Frontal cortex (tissue), 4 donors: ENCODE measurements around the gene KDM3A. TPM values are rescaled to one million over a fixed set of nuclear protein-coding genes. Genes with fewer than 3 reads are reported as not detected.

Source experiments
- DNase-seq, 2 donors: peaks; one replicate each; pipeline ENCODE4 v3.0.0; 2012; ENCODE audit warnings: low spot score in 2 of 2
- FAIRE-seq: peaks from 2 replicates; lab custom pipeline; 2012; peaks lifted over from hg19 to GRCh38; lab: Jason Lieb, UNC
- total RNA-seq: library from RNA; depleted of rRNA; stranded (reverse); fragments of >200 nt; gene quantifications from one replicate; pipeline ENCODE4 v1.2.3, GENCODE V29; 2014
- donor health status: control.
- donor health status: control.
- donor health status: control.

The KDM3A gene
- total RNA-seq, 1 donor from 2014 or later = 19.6 TPM

DNA sequence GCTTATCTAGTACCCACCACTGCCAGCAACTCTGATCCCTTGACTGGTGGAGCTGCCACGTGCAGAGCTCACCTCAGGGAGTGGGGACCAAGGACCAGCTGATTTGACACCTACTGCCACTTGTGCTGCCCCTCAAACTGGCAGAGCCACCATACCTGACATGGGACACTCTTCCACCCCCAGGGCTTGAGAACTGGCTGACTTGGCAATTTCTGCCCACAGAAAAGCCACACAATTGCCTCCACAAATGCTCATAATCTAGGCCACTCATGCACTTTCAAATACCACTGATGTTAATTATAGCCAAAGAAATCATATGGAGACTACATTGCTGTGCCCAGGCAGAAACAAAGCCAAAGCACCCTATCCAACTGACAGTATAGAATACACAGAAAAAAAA lies 11.8 kb upstream of the KDM3A start:
- no peak for DNase-seq
- no peak for FAIRE-seq

DNA sequence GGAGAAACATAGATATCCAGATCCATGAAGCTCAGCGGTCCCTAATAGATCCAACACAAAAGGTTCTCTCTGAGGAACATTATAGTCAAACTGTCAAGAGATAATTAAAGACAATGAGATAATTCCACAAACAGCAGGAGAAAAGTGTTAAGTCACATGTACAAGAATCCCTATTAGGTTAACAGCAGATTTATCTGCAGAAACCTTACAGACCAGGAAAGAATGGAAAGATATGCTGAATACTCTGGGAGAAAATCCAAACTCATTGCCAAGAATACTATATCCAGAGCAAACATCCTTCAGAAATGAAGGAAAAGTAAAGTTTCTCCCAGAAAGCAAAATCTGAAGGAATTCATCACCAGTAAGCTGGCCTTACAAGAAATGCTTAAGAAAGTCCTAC lies 10.8 kb upstream of the KDM3A start:
- DNase-seq (no peak), FAIRE-seq (no peak)

GRCh38 chr2:86433137-86433536 lies 8.0 kb upstream of the KDM3A start:
- no peak for DNase-seq
- FAIRE-seq = no peak

DNA sequence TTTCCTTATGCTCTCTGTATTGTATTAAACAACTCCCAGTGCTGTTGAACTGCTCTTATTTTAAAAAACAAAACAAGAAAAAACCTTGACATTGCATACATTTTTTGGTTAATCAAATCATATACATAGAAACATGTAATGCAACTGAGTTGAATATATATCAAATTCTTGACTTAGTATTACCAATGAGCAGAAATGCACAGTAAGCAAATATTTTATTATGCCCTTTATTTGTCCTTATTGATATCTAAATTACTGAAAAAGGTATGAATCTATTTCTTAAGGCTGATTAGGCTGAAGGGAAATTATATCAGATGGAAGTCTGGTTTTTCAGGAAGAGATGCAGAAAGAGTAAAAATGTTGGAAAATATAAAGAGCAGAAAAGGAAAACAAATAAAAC lies 6.9 kb upstream of the KDM3A start:
- DNase-seq (no peak), FAIRE-seq (no peak)

GRCh38 chr2:86435531-86435930 lies 5.6 kb upstream of the KDM3A start:
- no peak for FAIRE-seq

DNA sequence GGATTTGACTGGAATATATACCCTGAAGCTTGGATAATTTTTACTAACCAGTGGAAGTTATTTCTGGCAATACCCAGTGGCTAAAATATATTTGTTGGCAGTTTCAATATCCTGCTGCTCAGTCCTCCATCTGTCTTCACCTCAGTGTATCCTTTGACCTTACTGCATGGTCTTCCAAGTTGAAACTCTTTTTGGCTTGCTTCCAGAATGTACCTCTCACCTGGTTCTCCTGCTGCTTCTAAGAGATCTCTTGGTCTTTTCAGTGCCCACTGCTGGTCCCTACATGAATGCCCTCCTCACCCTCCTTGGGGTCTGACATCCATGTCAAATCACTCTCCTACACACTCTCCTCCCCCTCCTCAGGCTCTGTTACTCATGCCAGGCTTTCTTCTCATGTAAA lies 4.8 kb upstream of the KDM3A start:
- FAIRE-seq (no peak), DNase-seq (no peak)

More at GRCh38 chr2:86435531-86435930, 5.6 kb upstream of the KDM3A start:
- no peak for DNase-seq

DNA sequence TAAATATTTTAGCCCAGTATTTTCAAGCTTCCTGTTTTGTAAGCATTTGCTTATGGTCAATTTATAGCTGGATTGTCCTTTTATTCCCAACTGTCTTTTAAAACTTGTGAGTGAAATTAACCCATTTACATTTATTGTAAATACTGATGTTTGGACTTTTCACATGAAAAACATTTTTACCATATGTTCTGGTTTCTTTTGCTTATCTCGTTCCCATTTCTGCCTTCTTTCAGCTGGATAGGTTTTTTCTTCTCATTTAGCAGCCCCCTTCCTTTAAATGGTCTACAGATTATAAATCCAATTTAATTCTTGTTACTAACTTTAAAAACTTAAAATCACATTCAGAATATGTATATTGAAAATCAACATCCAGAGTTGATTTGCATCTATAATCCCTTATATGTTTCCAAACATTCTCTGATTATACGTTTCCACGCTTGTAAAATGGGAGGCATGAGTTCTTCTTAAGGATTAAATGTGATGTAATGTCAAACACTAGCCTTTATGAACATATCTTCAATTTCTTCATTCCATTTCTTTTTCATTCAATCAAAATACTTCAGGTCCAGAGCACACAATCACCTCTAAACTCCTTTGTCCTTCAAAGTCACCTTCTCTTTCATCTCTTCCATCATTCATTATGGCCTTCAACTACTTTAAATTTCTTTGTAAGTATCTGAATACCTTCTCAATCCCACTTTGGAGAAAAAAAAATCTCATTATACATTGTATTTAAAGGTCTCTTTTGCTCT lies 1.1 kb upstream of the KDM3A start:
- FAIRE-seq (no peak), DNase-seq (no peak)

DNA sequence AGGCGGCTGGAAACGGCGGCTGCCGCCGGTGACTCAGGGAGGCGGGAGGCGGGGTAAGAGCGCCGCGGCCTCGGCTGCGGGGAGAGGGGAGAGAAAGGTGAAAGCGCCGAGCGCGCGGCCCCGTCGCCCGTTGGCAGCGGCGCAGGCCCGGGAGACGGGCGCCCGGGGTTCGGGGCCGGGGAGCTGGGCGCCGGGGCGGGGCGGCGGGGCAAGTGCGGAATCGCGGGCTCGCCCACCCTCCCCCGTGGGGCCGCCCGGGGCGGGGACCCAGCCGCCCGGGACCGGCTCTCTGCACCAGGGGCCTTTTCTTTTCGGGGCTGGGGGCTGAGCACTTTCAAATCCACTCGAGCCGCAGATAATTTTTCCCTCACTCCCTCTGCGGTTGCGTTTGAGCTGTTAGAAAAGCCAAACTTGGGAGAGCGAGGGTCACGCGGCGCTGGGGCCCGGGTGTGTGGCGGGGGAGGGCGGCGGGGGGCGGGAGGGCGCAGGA lies 266 bp downstream of the KDM3A start:
- FAIRE-seq (no peak), DNase-seq (peak in 1 of 2 donors; percentile 57)

DNA sequence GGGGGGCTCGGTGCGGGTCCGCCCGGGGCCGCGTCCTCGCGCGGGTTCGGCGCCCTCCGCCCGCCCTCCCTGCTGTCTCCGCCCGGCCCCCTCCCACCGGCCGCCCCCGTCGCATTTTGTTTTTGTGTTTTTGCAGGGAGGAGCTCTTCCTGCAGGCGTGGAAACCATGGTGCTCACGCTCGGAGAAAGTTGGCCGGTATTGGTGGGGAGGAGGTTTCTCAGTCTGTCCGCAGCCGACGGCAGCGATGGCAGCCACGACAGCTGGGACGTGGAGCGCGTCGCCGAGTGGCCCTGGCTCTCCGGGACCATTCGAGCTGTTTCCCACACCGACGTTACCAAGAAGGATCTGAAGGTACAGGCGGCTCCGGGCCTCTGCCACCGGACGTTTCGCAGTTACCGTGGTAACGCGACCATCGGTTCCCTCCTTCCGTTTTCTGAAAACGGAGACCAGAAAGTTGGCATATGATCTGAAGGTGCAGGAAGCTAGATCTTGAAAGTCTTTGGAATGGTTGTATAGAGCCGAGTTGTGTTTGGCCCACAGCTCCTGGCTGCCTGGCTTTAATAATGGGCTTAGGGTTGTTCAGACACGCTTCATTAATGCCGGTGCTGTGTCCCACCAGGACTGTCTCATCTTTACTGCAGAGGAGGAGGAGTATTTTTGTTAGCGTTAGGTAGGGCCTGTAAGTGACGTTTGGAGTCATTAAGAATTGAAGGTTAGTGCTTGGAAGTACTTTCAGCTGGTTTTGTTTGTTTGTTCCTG lies 891 bp downstream of the KDM3A start:
- no peak for FAIRE-seq

DNA sequence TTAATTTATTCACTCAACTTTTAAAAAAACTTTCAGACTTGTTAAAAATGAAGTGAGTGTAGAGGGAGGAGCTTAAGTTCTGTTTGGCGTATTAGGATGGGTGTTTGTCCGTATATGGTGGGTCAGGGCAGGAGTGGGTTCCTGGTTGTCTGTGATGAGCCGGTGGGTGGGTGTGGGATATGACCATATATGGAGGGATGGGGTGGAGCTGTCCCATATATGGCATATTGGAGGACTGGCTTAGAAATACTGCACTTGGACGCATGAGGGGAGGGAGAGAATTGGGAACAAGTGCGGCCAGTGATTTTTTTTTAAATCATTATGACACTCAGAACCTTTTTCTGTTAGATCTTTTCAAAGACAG lies 1.5 kb downstream of the KDM3A start:
- DNase-seq (peak; percentile 74 to 77), FAIRE-seq (peak; percentile 63)

More for the DNA sequence above, 891 bp downstream of the KDM3A start:
- peak; percentile 31 to 48 for DNase-seq

DNA sequence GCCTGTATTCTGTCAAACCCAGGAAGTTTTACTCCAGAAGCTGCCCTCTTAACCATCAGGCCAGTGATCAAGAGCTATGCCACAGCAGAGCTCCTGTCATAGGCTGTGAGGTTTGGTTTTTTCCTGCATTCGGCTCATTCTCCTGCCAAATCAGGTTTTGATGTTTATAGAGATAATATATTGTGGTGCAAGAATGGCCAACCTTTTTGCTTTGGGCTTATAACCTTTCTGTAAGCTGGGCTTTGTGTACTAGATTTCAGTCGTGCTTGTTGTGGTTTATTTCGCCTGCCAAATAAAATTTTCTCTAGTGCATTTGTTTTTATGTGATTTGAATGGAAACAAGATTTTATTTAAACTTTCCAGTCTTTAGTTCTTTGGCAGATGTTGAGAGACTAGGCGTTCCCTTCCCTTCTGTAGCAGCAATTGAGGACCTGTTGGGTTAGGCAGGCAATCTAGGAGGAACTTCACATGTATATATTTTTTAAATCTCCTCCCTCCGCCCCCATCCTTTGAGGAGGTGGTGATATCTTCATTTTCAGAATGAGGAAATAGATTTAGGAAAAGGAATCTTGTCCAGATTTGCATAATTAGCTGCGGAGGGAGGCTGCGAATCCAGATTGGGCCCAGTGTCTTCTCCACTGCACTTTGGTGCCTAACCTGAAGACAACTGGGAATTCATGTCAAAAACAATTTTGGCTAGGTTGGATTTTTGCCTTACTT lies 2.6 kb downstream of the KDM3A start:
- FAIRE-seq (no peak), DNase-seq (no peak)

DNA sequence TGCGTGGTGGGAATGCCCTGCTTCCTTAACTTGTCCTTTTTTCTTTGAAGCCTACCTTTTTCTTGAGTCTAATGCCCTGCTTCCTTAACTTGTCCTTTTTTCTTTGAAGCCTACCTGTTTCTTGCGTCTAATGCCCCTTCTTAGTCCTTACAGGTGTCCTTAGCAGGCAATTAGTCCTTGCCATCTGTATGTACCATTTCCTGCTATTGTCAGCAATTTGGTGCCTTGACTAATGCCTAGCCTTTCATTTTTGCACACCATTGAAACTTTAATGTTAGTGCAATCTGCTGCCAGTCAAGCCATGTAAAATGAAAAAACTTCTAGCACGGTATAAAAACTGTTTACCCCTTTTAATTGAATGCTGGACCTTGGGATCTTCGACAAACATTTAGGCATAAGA lies 4.3 kb downstream of the KDM3A start:
- no peak for DNase-seq
- no peak for FAIRE-seq

DNA sequence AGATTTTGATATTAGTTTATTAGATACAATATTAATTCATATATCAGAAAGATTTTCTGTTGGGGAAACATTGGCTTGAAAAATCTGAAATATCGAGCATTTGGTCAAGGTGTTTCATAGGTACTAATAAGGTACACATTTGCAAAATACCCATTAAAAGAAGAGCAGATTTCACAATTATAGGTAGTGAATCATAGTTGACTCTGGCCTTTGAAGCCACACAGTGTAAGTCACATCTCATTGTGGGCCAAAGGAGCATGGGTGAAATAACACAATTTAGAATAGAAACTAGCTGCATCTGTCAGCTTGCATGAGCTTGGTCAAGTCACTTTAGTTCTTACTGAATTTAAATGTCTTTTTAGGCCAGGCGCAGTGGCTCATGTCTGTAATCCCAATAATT lies 4.9 kb downstream of the KDM3A start:
- FAIRE-seq (no peak), DNase-seq (no peak)

DNA sequence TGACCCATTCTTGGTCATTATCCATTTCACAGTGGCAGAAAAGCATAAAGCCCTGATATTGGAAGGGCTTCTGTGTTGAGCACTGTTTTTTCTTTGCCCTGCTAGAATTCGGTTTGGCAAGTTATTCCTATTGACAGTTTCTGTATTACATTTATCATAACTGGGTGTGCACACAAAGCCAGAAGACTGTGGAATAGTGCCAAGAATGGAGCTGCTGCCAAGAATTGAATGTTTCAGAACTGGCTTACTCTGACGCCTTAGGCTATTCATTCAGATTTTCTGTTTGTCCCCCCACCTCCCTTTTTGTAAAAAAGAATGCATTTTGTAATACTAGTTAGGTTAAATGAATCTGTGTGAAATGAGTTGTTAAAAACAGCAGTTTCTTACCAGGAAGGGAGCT lies 12.7 kb downstream of the KDM3A start:
- no peak for FAIRE-seq
- peak in 1 of 2 donors; percentile 7 for DNase-seq

DNA sequence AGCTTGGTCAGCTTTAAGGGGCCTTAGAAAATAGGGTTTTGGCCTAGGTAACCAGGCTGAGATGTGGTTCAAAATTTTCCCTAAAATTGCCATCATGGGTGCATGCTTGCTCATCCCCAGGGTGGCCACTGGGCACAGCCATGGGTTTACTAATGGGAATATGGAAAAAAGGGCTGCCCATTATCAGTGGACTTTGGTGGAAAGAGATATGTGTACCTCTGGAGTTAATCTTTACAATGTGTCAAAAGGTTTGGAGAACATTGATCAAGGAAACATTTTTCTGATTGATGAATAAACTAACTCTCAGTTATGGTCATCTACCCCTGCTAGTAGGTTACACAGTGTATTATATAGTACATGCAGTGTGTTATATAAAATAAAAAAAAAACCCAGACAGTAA lies 13.1 kb downstream of the KDM3A start:
- no peak for FAIRE-seq
- DNase-seq = no peak

- FAIRE-seq = no peak
Observed at GRCh38 chr2:86455181-86455580, 14.0 kb downstream of the KDM3A start.

DNA sequence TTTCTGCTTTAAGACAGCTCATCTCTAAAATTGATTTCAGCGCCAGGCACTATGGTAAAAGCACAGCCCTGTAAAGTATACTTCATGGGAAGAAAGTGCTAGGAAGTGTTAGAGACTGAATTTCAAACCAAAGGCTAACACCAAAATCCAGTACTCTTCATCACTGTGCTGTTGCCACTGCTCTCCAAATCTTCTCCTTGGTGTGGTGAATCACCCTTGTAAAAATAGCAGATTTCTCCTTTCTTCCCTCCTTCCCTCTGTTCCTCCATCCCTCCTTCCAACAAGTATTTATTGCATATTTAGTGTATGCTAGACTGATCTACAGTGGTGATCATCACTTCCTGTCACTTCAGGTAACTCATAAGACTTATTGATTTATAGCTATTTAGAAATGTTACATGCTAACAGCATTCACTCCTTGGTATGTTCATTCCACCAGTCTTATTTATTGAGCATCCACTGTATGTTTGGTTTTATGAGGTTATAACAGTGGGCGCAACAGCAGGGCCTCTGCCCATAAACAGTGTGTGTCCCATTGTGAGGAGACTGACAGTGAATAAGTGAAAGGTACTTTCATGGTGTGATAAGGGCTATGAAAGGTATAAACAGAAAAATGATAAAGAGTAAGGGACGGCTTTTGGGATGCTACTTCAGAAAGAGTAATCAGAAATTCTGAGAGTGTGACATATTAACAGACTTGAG lies 20.0 kb downstream of the KDM3A start:
- FAIRE-seq = no peak

More at GRCh38 chr2:86455181-86455580, 14.0 kb downstream of the KDM3A start:
- DNase-seq = no peak

GRCh38 chr2:86464652-86465051 lies 23.5 kb downstream of the KDM3A start:
- no peak for FAIRE-seq
- no peak for DNase-seq

More for the DNA sequence above, 20.0 kb downstream of the KDM3A start:
- no peak for DNase-seq

GRCh38 chr2:86466306-86466705 lies 25.1 kb downstream of the KDM3A start:
- FAIRE-seq (no peak), DNase-seq (no peak)
